Neuron (in vitro differentiated cells): ENCODE results near the gene RHO.
"Not testable (repeated sequence)": the region's sequence is repeated elsewhere in the genome, so short reads cannot be mapped to it uniquely, and the experiment has no call there.

Source experiments
- H2AFZ ChIP-seq: one replicate; pipeline ENCODE4 v1.6.1; 2013; ENCODE audit warnings: low read depth, mild to moderate bottlenecking, inconsistent platforms, low read length, moderate library complexity
- H3K27me3 ChIP-seq: one replicate; pipeline ENCODE4 v1.6.1; 2013; ENCODE audit warnings: low read length; ENCODE audit not compliant: insufficient read depth
- H3K36me3 ChIP-seq: one replicate; pipeline ENCODE4 v1.6.1; 2013; ENCODE audit warnings: low read length; ENCODE audit not compliant: insufficient read depth
- H3K4me1 ChIP-seq: one replicate; pipeline ENCODE4 v1.6.1; 2013; ENCODE audit warnings: low read length; ENCODE audit not compliant: insufficient read depth
- H3K4me3 ChIP-seq: 2 replicates; pipeline ENCODE4 v1.5.1; 2013; ENCODE audit warnings: mild to moderate bottlenecking, low read length, moderate library complexity
- H3K9me3 ChIP-seq: one replicate; pipeline ENCODE4 v1.6.1; 2013; ENCODE audit warnings: low read length

Gene RHO

GRCh38 chr3:129531699-129532098 lies 3.3 kb downstream of the RHO start:
- Histone ChIP-seq H2AFZ (no peak overlapping the region), H3K27me3 (no peaks in the 10 kb centered on the region), H3K9me3 (peaks cover 2% of the 10 kb centered on the region), H3K36me3 (no peaks in the 10 kb centered on the region), H3K4me3 (no peak overlapping the region), H3K4me1 (peaks cover 13% of the 10 kb centered on the region)

- peaks cover 13% of the 10 kb centered on the region for H3K4me1 ChIP-seq
- no peaks in the 10 kb centered on the region for H3K36me3 ChIP-seq
Measured at GRCh38 chr3:129532261-129532660, 3.8 kb downstream of the RHO start.

GRCh38 chr3:129533406-129533805 lies 5.0 kb downstream of the RHO start:
- peaks cover 2% of the 10 kb centered on the region for H3K9me3 ChIP-seq
- no peaks in the 10 kb centered on the region for H3K36me3 ChIP-seq
- peaks cover 13% of the 10 kb centered on the region for H3K4me1 ChIP-seq
- H2AFZ ChIP-seq: no peak overlapping the region
- no peaks in the 10 kb centered on the region for H3K27me3 ChIP-seq
- H3K4me3 ChIP-seq: no peak overlapping the region

More at GRCh38 chr3:129532261-129532660, 3.8 kb downstream of the RHO start:
- no peak overlapping the region for H2AFZ ChIP-seq
- H3K4me3 ChIP-seq: no peak overlapping the region
- H3K9me3 ChIP-seq: peaks cover 2% of the 10 kb centered on the region
- no peaks in the 10 kb centered on the region for H3K27me3 ChIP-seq

GRCh38 chr3:129534428-129535027 lies 6.1 kb downstream of the RHO start:
- Histone ChIP-seq H3K27me3 (no peaks in the 10 kb centered on the region), H3K9me3 (peaks cover 2% of the 10 kb centered on the region), H3K4me1 (peaks cover 13% of the 10 kb centered on the region), H3K4me3 (no peak overlapping the region), H2AFZ (no peak overlapping the region), H3K36me3 (no peaks in the 10 kb centered on the region)

GRCh38 chr3:129535075-129535474 lies 6.6 kb downstream of the RHO start:
- H3K36me3 ChIP-seq: no peaks in the 10 kb centered on the region
- no peak overlapping the region for H3K4me3 ChIP-seq
- no peak overlapping the region for H2AFZ ChIP-seq
- H3K4me1 ChIP-seq: peaks cover 9% of the 10 kb centered on the region
- H3K27me3 ChIP-seq: no peaks in the 10 kb centered on the region
- H3K9me3 ChIP-seq: peaks cover 2% of the 10 kb centered on the region

- no peaks in the 10 kb centered on the region for H3K36me3 ChIP-seq
- no peak overlapping the region for H2AFZ ChIP-seq
- H3K9me3 ChIP-seq: peaks cover 2% of the 10 kb centered on the region
- H3K4me1 ChIP-seq: peaks cover 4% of the 10 kb centered on the region
- no peaks in the 10 kb centered on the region for H3K27me3 ChIP-seq
- no peak overlapping the region for H3K4me3 ChIP-seq
Measured at GRCh38 chr3:129536374-129536667, 7.9 kb downstream of the RHO start.

- H3K9me3 ChIP-seq: peaks cover 2% of the 10 kb centered on the region
- no peak overlapping the region for H2AFZ ChIP-seq
- no peak overlapping the region for H3K4me3 ChIP-seq
- peaks cover 4% of the 10 kb centered on the region for H3K4me1 ChIP-seq
- no peaks in the 10 kb centered on the region for H3K36me3 ChIP-seq
- no peaks in the 10 kb centered on the region for H3K27me3 ChIP-seq
Measured at GRCh38 chr3:129536804-129537203, 8.4 kb downstream of the RHO start.

- Histone ChIP-seq H3K4me3 (no peak overlapping the region), H3K4me1 (no peaks in the 10 kb centered on the region)
Measured at GRCh38 chr3:129539206-129539605, 10.8 kb downstream of the RHO start.

GRCh38 chr3:129540776-129541516 lies 12.5 kb downstream of the RHO start:
- no peak overlapping the region for H2AFZ ChIP-seq
- H3K9me3 ChIP-seq: no peaks in the 10 kb centered on the region
- no peak overlapping the region for H3K4me3 ChIP-seq
- H3K36me3 ChIP-seq: no peaks in the 10 kb centered on the region
- no peaks in the 10 kb centered on the region for H3K4me1 ChIP-seq
- H3K27me3 ChIP-seq: no peaks in the 10 kb centered on the region

More at GRCh38 chr3:129539206-129539605, 10.8 kb downstream of the RHO start:
- H3K9me3 ChIP-seq: no peaks in the 10 kb centered on the region
- H2AFZ ChIP-seq: no peak overlapping the region
- no peaks in the 10 kb centered on the region for H3K27me3 ChIP-seq
- H3K36me3 ChIP-seq: no peaks in the 10 kb centered on the region

GRCh38 chr3:129542747-129543146 lies 14.3 kb downstream of the RHO start:
- H2AFZ ChIP-seq: no peak overlapping the region
- no peaks in the 10 kb centered on the region for H3K9me3 ChIP-seq
- no peak overlapping the region for H3K4me3 ChIP-seq
- H3K36me3 ChIP-seq: no peaks in the 10 kb centered on the region
- no peaks in the 10 kb centered on the region for H3K4me1 ChIP-seq
- H3K27me3 ChIP-seq: no peaks in the 10 kb centered on the region

- Histone ChIP-seq H3K27me3 (no peaks in the 10 kb centered on the region), H3K36me3 (no peaks in the 10 kb centered on the region), H3K9me3 (no peaks in the 10 kb centered on the region), H2AFZ (no peak within 1 kb of the TSS), H3K4me3 (no peak within 1 kb of the TSS), H3K4me1 (peaks cover 1% of the 10 kb centered on the region)
Measured at GRCh38 chr3:129543156-129543790, 14.8 kb downstream of the RHO start, which contains the start of gene H1-8. TSS of gene H1-8 (plus strand) at chr3:129543175. CDS start at chr3:129543219, 44 bp downstream.

- H3K27me3 ChIP-seq: no peaks in the 10 kb centered on the region
- no peak overlapping the region for H3K4me3 ChIP-seq
- no peaks in the 10 kb centered on the region for H3K36me3 ChIP-seq
- no peaks in the 10 kb centered on the region for H3K9me3 ChIP-seq
- no peak overlapping the region for H2AFZ ChIP-seq
- H3K4me1 ChIP-seq: peaks cover 4% of the 10 kb centered on the region
Measured at GRCh38 chr3:129543999-129544398, 15.6 kb downstream of the RHO start.

- H3K36me3 ChIP-seq, H3K27me3 ChIP-seq, H3K9me3 ChIP-seq, H3K4me3 ChIP-seq, H2AFZ ChIP-seq, H3K4me1 ChIP-seq: not testable (repeated sequence)
Measured at GRCh38 chr3:129545951-129546350, 17.5 kb downstream of the RHO start.
